Measurements from ENCODE around the gene AFDN.
"Not testable (repeated sequence)": the region's sequence is repeated elsewhere in the genome, so short reads cannot be mapped to it uniquely, and the experiment has no call there.

Gene AFDN

GRCh38 chr6:167954151-167954550 is 127.4 kb downstream of the AFDN start:
- DNase-seq (ENCODE audit: low read depth), result no peak

GRCh38 chr6:167956491-167956890 is 129.8 kb downstream of the AFDN start:
- no peak for DNase-seq (ENCODE audit: low read depth)

GRCh38 chr6:167956983-167957492 is 130.3 kb downstream of the AFDN start:
- DNase-seq (ENCODE audit: low read depth), result no peak

- no peak for DNase-seq (ENCODE audit: low read depth)
These were observed 130.9 kb downstream of the AFDN start for GRCh38 chr6:167957626-167958025.

- no peak for DNase-seq (ENCODE audit: low read depth)
These were observed 133.9 kb downstream of the AFDN start for GRCh38 chr6:167960579-167960978.

- DNase-seq (ENCODE audit: low read depth), result no peak
These were observed 136.0 kb downstream of the AFDN start for GRCh38 chr6:167962711-167963110.

- DNase-seq (ENCODE audit: low read depth), result no peak
These were observed 136.9 kb downstream of the AFDN start for GRCh38 chr6:167963589-167964057.

GRCh38 chr6:167965592-167966539 is 139.2 kb downstream of the AFDN start:
- DNase-seq (ENCODE audit: low read depth), result no peak

GRCh38 chr6:167966540-167966905 is 139.8 kb downstream of the AFDN start:
- no peak for DNase-seq (ENCODE audit: low read depth)

- no peak for DNase-seq (ENCODE audit: low read depth)
These were observed 141.4 kb downstream of the AFDN start for GRCh38 chr6:167968091-167968490.

GRCh38 chr6:167970230-167970629 is 143.5 kb downstream of the AFDN start:
- DNase-seq (ENCODE audit: low read depth), result no peak

GRCh38 chr6:167972193-167972592 is 145.5 kb downstream of the AFDN start:
- DNase-seq (ENCODE audit: low read depth), result no peak

- no peak for DNase-seq (ENCODE audit: low read depth)
These were observed 146.6 kb downstream of the AFDN start for GRCh38 chr6:167973148-167973885.

- no peak for DNase-seq (ENCODE audit: low read depth)
These were observed 148.1 kb downstream of the AFDN start for GRCh38 chr6:167974640-167975344.

- no peak for DNase-seq (ENCODE audit: low read depth)
These were observed 148.7 kb downstream of the AFDN start for GRCh38 chr6:167975458-167975857.

GRCh38 chr6:167976116-167976657 is 149.5 kb downstream of the AFDN start:
- not testable (repeated sequence) for DNase-seq (ENCODE audit: low read depth)

GRCh38 chr6:167976708-167977107 is 150.0 kb downstream of the AFDN start:
- no peak for DNase-seq (ENCODE audit: low read depth)

GRCh38 chr6:167977717-167978467 is 151.2 kb downstream of the AFDN start:
- DNase-seq (ENCODE audit: low read depth), result no peak

GRCh38 chr6:167978607-167979006 is 151.9 kb downstream of the AFDN start:
- no peak for DNase-seq (ENCODE audit: low read depth)

GRCh38 chr6:167979436-167980139 is 152.9 kb downstream of the AFDN start:
- DNase-seq (ENCODE audit: low read depth), result no peak

Measured in stimulated activated CD4-positive, alpha-beta T cell treated with anti-CD3 and anti-CD28 coated beads, Interleukin-2, amount 100 ng/mL, for 4 hours (primary cell).